Measurements from ENCODE around the gene MBOAT2. TPM values are rescaled to one million over a fixed set of nuclear protein-coding genes. Genes with fewer than 3 reads are reported as not detected.
A peak's percentile ranks its signal among the peaks of the same experiment; 100 is the strongest.

The MBOAT2 gene
- total RNA-seq, 1 donor from 2014 or later = 17.4 TPM

GRCh38 chr2:9018109-9018508, 14.6 kb upstream of the MBOAT2 start:
- no peak for DNase-seq (ENCODE audit: low read depth)

DNA sequence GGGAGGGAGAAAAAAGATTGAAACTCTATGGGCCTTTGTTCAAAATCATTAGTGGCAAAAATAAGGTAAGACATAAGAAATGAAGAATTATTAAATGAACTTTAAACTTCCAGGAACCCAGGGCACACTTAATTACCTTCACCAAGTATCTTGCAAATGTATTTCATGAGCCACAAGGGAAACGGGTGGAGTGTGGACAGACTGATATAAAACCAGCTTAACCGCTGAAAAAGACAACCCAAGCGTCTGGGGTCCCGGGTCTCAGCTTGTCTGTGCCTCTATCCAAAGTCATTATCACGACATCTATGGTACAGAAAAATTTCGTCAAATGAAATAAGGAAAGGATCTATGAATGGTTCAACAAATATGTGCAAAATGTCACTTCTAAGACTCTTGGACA, 13.9 kb upstream of the MBOAT2 start:
- DNase-seq (ENCODE audit: low read depth) = no peak

GRCh38 chr2:9015998-9016397, 12.5 kb upstream of the MBOAT2 start:
- no peak for DNase-seq (ENCODE audit: low read depth)

GRCh38 chr2:9013403-9013802, 9.9 kb upstream of the MBOAT2 start:
- DNase-seq (ENCODE audit: low read depth) = no peak

GRCh38 chr2:9010866-9011265, 7.4 kb upstream of the MBOAT2 start:
- peak; percentile 68 for DNase-seq (ENCODE audit: low read depth)

GRCh38 chr2:9008951-9009664, 5.6 kb upstream of the MBOAT2 start:
- no peak for DNase-seq (ENCODE audit: low read depth)

DNA sequence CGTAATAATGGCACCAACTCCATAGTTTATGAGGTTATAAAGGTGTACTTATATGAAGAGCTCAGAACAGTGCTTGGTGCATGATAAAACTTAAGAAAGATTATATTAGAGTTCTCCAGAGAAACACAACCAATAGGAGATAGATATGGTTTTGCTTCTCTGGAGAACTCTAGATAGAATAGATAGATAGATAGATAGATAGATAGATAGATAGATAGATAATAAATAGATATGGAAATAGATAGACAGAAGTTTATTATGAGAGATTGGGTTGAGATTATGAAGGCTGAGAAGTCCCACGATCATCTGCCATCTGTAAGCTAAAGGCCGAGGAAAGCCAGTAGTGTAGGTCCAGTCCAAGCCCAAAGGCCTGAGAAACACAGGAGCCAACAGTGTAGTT, 2.9 kb upstream of the MBOAT2 start:
- no peak for DNase-seq (ENCODE audit: low read depth)

DNA sequence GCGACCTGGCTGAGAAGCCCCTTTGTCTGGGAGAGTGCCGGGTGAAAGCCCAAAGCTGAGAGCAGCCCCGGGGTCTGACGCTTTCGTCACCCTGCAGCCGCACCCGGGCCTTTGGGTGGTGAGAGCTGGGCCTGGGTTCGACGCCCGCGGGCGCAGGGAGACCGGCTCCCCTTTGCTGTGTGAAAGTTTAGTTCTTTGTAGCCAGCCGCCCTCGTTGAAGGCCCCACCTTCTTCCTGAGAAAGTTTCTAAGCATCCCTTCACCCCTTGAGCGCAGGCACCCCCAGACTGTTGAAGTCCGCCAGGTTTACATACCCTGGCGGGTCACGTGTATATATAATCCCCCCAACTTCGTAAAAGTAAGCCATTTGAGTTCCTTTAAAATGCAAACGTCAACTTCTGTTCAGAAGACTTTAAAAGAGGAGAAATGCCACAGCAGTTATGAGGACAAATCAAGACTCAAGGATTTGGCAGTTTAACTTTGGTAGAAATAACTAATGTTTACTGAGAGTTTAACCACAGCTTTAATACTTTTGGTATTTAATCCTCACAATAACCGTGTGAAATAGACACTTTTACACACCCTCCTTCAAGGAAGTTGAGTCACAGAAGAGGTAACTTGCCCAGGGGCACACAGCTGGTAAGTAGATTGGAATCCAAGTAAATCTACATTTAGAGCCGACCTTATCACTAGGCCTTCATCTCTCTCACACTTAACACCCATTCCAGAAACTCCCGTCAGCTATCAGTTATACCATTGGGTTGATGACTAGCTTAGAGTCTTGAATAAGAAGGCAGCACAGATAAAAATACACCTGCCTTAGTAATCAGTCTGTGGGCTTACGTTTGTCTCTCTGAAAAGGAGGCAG, 1.1 kb upstream of the MBOAT2 start:
- DNase-seq (ENCODE audit: low read depth) = no peak

- no peak for DNase-seq (ENCODE audit: low read depth)
Measured at GRCh38 chr2:9003366-9003615, 193 bp downstream of the MBOAT2 start.

DNA sequence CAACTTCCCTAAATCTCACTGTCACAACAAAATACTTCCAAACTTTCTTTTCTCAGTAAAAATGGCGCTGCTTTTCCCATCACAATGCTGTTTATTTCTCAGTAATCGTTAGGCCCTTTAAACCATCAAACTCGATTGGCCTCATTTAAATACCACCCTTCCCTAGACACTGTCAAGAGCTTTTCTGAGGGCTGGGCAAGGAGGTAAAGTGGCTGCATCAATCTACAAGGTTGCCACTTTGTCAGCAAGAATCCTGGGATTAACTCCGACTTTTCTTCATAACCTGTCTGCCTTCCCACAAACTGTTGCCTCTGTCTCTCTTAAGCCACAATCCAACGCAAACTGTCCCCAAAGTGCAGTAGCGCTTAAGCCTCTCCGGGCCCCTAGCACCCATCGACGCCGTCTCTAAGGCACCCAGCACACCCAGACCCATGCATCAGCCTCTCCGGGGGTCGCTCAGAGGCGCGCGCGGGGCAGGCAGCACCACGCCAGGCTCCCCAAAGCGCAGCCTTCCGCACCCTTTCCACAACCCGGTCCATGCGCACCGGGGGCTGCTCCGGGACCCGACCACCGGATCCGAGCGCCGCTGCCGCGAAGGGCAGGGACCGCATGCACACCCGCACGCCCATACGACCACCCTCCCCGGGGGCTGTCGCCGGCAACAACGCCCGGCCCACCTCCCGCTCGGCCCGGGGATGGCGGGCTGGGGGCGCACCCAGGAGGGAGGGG, 683 bp downstream of the MBOAT2 start:
- no peak for DNase-seq (ENCODE audit: low read depth)

GRCh38 chr2:9002313-9002636, 1.2 kb downstream of the MBOAT2 start:
- no peak for DNase-seq (ENCODE audit: low read depth)

GRCh38 chr2:9001778-9002177, 1.7 kb downstream of the MBOAT2 start:
- DNase-seq (ENCODE audit: low read depth) = no peak

DNA sequence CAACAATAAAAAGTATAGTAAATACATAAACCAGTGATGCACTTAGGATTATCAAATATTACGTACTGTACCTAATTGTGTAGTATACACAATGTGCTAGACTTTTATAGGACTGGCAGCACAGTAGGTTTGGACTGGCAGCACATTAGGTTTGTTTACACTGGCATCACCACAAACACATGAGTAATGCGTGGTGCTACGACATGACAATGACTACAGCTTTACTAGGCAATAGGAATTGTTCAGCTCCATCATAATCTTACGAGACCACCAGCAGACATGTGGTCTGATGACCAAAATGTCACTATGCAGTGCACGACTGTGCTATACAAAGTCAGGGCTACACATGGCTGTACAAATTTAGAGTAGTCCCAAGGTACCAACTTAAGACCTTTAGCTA, 2.3 kb downstream of the MBOAT2 start:
- DNase-seq (ENCODE audit: low read depth) = no peak

DNA sequence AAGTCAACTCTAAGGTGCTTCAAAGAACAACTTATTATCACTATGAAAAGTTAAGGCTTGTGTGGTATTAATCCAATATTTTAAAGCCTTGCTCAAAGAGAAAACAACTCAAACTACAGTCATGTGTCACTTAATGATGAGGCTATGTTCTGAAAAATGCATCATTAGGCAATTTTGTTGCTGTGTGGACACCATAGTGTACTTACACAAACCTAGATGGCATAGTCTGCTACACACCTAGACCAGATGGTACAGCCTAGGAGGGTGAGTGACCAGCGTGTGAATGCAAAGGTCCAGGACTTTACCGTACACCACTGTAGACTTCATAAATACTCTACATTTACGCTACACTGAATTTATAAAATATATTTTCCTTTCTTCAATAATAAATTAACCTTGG, 3.0 kb downstream of the MBOAT2 start:
- no peak for DNase-seq (ENCODE audit: low read depth)

DNA sequence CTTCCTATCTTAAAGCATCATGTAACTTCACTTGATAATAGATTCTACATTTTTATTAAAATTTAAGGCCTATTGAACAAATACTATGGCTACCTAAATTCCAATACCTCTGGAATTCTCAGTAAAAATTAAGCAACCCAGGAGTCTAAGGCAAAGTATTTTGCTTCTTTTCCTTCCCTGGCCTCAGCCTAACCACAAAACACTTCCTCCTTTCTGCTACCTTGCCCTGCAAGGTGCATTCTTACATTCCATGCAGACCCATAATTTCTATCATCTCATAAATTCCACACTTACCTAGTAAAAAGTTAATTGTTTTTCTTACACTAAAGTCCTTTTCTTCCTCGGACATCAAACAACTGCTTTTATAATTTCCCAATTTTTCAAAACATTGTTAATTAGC, 3.7 kb downstream of the MBOAT2 start:
- DNase-seq (ENCODE audit: low read depth) = no peak

DNA sequence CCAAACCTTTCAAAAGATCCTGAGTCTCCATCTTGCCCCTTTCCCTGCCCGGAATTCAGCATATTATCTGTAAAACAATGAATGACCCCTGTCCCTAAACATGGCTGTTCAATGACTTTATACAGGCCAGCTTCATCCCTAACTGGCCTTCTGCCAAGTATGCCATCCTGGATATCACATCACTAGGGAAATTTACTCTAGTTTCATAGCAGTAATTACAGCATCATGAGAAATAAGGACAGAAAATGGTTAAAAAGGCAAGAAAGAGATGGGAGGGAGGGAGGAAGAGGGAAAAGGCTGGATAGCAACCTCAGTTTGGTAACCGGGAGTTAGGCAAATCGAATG, 4.4 kb downstream of the MBOAT2 start:
- DNase-seq (ENCODE audit: low read depth) = no peak

DNA sequence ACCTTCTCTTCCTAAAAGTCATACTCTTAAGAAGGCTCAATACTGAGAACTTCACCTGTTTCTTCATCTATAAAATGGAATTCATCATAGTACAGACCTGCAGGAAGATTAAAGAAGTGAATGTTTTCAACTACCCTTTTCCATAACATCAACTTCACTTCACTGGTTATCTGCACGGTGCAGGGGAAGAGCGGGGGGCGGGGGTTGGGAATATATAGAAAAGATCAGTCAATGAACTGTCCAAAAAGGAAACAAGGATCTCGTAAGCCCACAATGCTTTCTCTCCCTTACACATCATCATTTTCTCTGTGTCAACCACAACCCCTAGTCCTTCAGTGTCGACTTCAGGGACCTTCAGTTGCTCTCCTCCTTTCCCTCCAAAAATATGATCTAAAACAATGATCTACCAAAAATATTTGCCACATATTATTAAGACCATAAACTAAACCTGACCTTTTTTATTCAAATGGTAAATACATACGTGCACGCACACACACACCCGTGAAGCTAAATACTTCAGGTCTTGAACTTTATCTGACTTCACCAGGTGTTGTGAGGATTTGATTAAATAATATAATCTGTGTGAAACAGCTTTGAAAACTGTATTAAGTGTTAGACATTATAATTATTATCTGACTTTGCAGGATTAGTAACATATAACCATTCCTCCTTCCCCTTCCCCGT, 4.9 kb downstream of the MBOAT2 start:
- no peak for DNase-seq (ENCODE audit: low read depth)

- DNase-seq (ENCODE audit: low read depth) = no peak
Measured at GRCh38 chr2:8997631-8998030, 5.9 kb downstream of the MBOAT2 start.

- no peak for DNase-seq (ENCODE audit: low read depth)
Measured at GRCh38 chr2:8997108-8997507, 6.4 kb downstream of the MBOAT2 start.

DNA sequence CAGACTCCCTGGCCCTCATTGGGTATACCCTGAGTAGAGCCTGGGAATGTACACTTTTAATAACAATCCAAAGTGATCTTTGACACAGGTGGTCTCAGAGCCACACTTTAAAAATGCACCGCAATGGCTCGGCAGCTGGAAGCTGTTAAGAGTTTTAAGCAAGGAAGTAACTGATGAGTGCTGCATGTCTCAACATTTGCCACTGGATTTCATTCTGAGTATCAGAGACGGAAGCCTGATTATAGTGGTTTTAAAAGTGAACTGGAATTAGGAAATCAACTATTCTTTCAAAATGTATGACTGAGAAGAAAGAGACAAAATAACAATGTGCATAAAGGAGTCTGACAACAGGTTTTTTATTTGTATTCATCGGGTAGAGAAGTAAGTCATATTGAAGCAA, 7.5 kb downstream of the MBOAT2 start:
- no peak for DNase-seq (ENCODE audit: low read depth)

GRCh38 chr2:8994386-8994785, 9.1 kb downstream of the MBOAT2 start:
- no peak for DNase-seq (ENCODE audit: low read depth)

DNA sequence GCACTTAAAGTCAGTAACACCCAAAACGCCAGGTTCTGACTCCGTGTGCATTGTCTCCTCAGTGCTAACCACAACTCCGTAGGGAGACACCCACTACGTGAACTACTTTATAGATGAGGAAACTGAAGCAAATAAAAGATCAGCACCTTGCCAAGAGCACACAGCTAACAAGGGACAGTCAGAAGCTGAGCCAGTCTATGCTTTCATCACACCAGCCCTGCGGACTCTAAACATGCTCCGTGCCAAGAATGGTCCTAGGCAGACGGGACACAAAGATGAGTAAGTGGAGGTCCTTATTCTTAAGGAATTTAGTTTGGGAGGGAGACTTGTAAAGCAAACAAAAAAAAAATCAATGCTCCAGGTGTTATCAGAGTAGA, 9.6 kb downstream of the MBOAT2 start:
- DNase-seq (ENCODE audit: low read depth) = no peak
